DND-41 (cell line): Measurements from ENCODE around the gene SDE2.

Experiments
- ATAC-seq: fragments of 200-7000 bp; cut with Tn5 transposase; 3 replicates; pipeline ENCODE4 v1.9.1; 2021; ENCODE audit warnings: low read depth; ENCODE audit not compliant: insufficient read depth
- DNase-seq: peaks from one replicate; pipeline ENCODE4 v3.0.0-alpha.2; 2020
- H2AFZ ChIP-seq: 2 replicates; pipeline ENCODE4 v1.6.0; 2012; ENCODE audit warnings: low read depth, low read length
- H3K27ac ChIP-seq: 2 replicates; pipeline ENCODE4 v1.5.1; 2012; ENCODE audit warnings: low read length, inconsistent platforms
- H3K27me3 ChIP-seq: fragments of 200-600 bp; sonication (generic); 2 replicates; pipeline ENCODE4 v1.6.0; 2012; ENCODE audit warnings: low read length, mild to moderate bottlenecking, inconsistent platforms; ENCODE audit not compliant: insufficient read depth, poor library complexity
- H3K36me3 ChIP-seq: 2 replicates; pipeline ENCODE4 v1.5.1; 2012; ENCODE audit warnings: low read length, inconsistent platforms; ENCODE audit not compliant: insufficient read depth
- H3K4me1 ChIP-seq: 2 replicates; pipeline ENCODE4 v1.5.1; 2012; ENCODE audit warnings: mild to moderate bottlenecking, low read length; ENCODE audit not compliant: insufficient read depth
- H3K4me2 ChIP-seq: 2 replicates; pipeline ENCODE4 v1.6.0; 2012; ENCODE audit warnings: mild to moderate bottlenecking, moderate library complexity, low read length, inconsistent platforms; ENCODE audit not compliant: insufficient read depth
- H3K4me3 ChIP-seq, 2 experiments: fragments of 200-600 bp in 1 of 2; shearing (Covaris generic) in 1 of 2; 2 replicates each; pipeline ENCODE4 v1.5.1; 2012 to 2016; ENCODE audit warnings: inconsistent platforms in 2 of 2, low read length in 2 of 2, mild to moderate bottlenecking in 2 of 2, low read depth in 1 of 2, moderate library complexity in 1 of 2
- H3K79me2 ChIP-seq: 2 replicates; pipeline ENCODE4 v1.6.0; 2012; ENCODE audit warnings: low read length, inconsistent platforms; ENCODE audit not compliant: insufficient read depth
- H3K9ac ChIP-seq: 2 replicates; pipeline ENCODE4 v1.6.0; 2012; ENCODE audit warnings: low read depth, mild to moderate bottlenecking, inconsistent platforms, low read length, moderate library complexity
- H3K9me3 ChIP-seq: 2 replicates; pipeline ENCODE4 v1.5.1; 2012; ENCODE audit warnings: low read length, moderate library complexity, mild to moderate bottlenecking, inconsistent platforms; ENCODE audit not compliant: insufficient read depth, severe bottlenecking
- H4K20me1 ChIP-seq: 2 replicates; pipeline ENCODE4 v1.6.0; 2012; ENCODE audit warnings: low read length; ENCODE audit not compliant: insufficient read depth
- EZH2 ChIP-seq: IDR thresholded peaks from 3 replicates; pipeline ENCODE4 v1.6.1; 2012; ENCODE audit warnings: borderline replicate concordance, low read depth, mild to moderate bottlenecking, moderate library complexity, low read length, inconsistent platforms; ENCODE audit not compliant: severe bottlenecking
- TF ChIP-seq, protein P1 (sequence below): IDR thresholded peaks from 2 replicates; pipeline ENCODE4 v1.5.1; 2012; ENCODE audit warnings: borderline replicate concordance, low read length, moderate library complexity, mild to moderate bottlenecking; ENCODE audit not compliant: poor library complexity, severe bottlenecking; ENCODE audit errors: extremely low read depth

SDE2 gene

DNA sequence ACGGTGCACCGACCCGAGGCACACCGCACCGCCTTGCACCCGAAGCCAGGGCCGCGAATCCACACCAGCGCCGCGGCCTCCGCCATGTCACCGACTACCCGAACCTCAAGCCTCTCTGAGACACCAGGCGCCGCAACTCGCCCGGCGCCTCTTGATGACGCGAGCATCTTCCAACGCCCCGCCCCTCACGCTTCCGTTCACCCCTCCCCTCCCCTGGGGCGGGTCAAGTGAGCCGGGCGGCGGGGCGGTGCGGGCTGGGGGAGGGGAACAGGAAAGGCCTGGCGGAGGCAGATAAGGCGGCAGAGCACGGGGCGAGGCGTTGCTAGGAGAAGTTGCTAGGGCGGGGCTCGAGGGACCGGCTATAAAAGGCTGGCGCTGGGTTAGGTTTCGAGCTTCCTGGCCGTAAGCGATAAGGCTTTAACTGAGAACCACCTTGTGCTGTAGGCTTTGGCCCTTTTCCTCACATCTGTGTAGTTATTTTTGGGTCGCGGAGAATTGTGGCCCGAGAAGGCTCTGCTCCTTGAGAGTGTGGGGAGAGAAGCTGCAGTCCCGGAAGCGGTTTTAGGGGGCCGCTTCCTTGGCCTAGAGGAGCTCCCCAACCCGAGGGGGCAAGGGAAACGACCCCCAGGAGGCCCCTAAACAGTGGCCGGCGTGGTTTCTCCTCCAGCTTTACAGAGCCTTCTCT lies at the start of gene SDE2:
SDE2 (minus strand) TSS at position 117 of the 685 bp plus-strand sequence; CDS start at position 86, 31 bp downstream.
- Histone ChIP-seq H3K4me3 (peak within 1 kb of the TSS; percentile 55 to 90), H3K4me2 (peak within 1 kb of the TSS; percentile 85), H3K4me1 (peaks cover 39% of the 10 kb centered on the region), H3K36me3 (peaks cover 16% of the 10 kb centered on the region), H4K20me1 (peaks cover 5% of the 10 kb centered on the region; the same call in 1 of the 2 replicates), H3K9me3 (no peaks in the 10 kb centered on the region), H3K27ac (peak within 1 kb of the TSS; percentile 86), H2AFZ (peak within 1 kb of the TSS; percentile 91), H3K9ac (peak within 1 kb of the TSS; percentile 80), H3K79me2 (peaks cover 48% of the 10 kb centered on the region), H3K27me3 (no peaks in the 10 kb centered on the region)
- ATAC-seq (peak; percentile 89), DNase-seq (peak; percentile 99)
- TF ChIP-seq, protein P1, sequence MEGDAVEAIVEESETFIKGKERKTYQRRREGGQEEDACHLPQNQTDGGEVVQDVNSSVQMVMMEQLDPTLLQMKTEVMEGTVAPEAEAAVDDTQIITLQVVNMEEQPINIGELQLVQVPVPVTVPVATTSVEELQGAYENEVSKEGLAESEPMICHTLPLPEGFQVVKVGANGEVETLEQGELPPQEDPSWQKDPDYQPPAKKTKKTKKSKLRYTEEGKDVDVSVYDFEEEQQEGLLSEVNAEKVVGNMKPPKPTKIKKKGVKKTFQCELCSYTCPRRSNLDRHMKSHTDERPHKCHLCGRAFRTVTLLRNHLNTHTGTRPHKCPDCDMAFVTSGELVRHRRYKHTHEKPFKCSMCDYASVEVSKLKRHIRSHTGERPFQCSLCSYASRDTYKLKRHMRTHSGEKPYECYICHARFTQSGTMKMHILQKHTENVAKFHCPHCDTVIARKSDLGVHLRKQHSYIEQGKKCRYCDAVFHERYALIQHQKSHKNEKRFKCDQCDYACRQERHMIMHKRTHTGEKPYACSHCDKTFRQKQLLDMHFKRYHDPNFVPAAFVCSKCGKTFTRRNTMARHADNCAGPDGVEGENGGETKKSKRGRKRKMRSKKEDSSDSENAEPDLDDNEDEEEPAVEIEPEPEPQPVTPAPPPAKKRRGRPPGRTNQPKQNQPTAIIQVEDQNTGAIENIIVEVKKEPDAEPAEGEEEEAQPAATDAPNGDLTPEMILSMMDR, result no peak

DNA sequence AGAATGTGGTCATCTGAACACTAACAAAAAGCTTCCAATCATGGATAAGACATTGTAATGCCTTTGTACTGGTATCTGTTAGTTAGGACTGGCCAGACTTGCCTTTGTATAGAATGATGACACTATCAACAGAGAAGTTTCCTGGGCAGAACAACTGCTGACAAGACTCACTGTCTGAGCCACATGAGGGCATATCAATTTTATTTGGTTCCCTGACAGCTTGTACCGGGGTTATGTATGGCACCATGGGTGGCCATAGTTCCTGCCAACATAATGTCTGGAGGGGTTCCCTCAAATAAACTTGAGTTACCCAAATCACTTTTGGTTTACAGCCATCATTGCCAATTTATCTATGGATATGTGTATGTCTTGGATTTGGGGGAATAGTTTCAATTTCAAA lies 49.7 kb upstream of the SDE2 start:
- no peaks in the 10 kb centered on the region for H3K9me3 ChIP-seq
- no peaks in the 10 kb centered on the region for H4K20me1 ChIP-seq
- H3K4me3 ChIP-seq, result no peak overlapping the region
- no peak overlapping the region for H3K27ac ChIP-seq
- H3K27me3 ChIP-seq, result no peaks in the 10 kb centered on the region
- ATAC-seq (no peak), DNase-seq (no peak)
- H3K36me3 ChIP-seq, result no peaks in the 10 kb centered on the region
- no peaks in the 10 kb centered on the region for H3K4me1 ChIP-seq
- TF ChIP-seq, protein P1, result no peak
- TF ChIP-seq EZH2, result no peak
- H2AFZ ChIP-seq, result no peak overlapping the region
- no peak overlapping the region for H3K9ac ChIP-seq
- no peaks in the 10 kb centered on the region for H3K79me2 ChIP-seq
- H3K4me2 ChIP-seq, result no peak overlapping the region

DNA sequence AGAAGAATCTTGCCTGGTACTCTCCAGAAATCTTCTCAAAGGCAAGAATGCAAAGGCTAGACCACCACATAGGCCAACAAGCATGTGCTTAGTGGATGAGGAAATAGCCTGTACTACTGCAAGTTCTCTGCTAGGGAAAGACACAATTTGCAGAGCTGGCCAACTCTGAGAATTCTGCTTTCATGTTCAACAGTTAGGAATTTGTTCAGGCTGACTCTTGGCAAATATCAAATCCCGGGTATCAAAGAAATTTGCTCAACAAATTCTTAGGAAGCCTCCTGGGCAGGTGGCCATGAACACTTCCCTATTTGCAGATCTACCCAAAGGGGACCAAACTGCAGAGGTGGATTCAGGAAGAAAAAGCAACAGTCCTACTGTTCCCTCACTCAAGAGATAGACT lies 48.4 kb upstream of the SDE2 start:
- H3K4me2 ChIP-seq, result no peak overlapping the region
- no peak overlapping the region for H2AFZ ChIP-seq
- H3K4me1 ChIP-seq, result no peaks in the 10 kb centered on the region
- H3K27ac ChIP-seq, result no peak overlapping the region
- no peak overlapping the region for H3K9ac ChIP-seq
- DNase-seq, result no peak
- TF ChIP-seq, protein P1, result no peak
- no peak for TF ChIP-seq EZH2
- H3K27me3 ChIP-seq, result no peaks in the 10 kb centered on the region
- H3K4me3 ChIP-seq, result no peak overlapping the region
- ATAC-seq, result no peak
- H3K36me3 ChIP-seq, result no peaks in the 10 kb centered on the region
- H4K20me1 ChIP-seq, result no peaks in the 10 kb centered on the region
- H3K9me3 ChIP-seq, result no peaks in the 10 kb centered on the region
- no peaks in the 10 kb centered on the region for H3K79me2 ChIP-seq
